ENCODE data around the gene ENG.

- TF ChIP-seq CTCF (IDR thresholded peaks at IDR 0.05) (no peak), POLR2A (IDR thresholded peaks at IDR 0.05) (no peak)
Measured at GRCh38 chr9:127796225-127796813, 58.1 kb downstream of the ENG start.

Measured in heart left ventricle (tissue), 13 donors.